Endothelial cell (in vitro differentiated cells): ENCODE measurements around the gene SLC26A9. TPM values are rescaled to one million over a fixed set of nuclear protein-coding genes. Genes with fewer than 3 reads are reported as not detected.
A peak's percentile ranks its signal among the peaks of the same experiment; 100 is the strongest.
"Not testable (repeated sequence)": the region's sequence is repeated elsewhere in the genome, so short reads cannot be mapped to it uniquely, and the experiment has no call there.

Experiments used
- DNase-seq: peaks from one replicate; pipeline ENCODE4 v3.0.0; 2021; ENCODE audit warnings: low spot score
- H3K27ac Mint-ChIP-seq: one replicate; pipeline ENCODE4 v1.8.0; 2021; ENCODE audit warnings: mixed read lengths, inconsistent platforms; ENCODE audit not compliant: unreplicated experiment
- H3K27me3 Mint-ChIP-seq: one replicate; pipeline ENCODE4 v1.8.0; 2021; ENCODE audit warnings: mild to moderate bottlenecking, moderate library complexity, mixed read lengths, inconsistent platforms; ENCODE audit not compliant: unreplicated experiment
- H3K36me3 Mint-ChIP-seq: one replicate; pipeline ENCODE4 v1.8.0; 2021; ENCODE audit warnings: mild to moderate bottlenecking, low read depth, mixed read lengths, inconsistent platforms; ENCODE audit not compliant: unreplicated experiment
- H3K4me1 Mint-ChIP-seq: one replicate; pipeline ENCODE4 v1.8.0; 2021; ENCODE audit warnings: mild to moderate bottlenecking, mixed read lengths, inconsistent platforms; ENCODE audit not compliant: unreplicated experiment
- H3K4me3 Mint-ChIP-seq: one replicate; pipeline ENCODE4 v1.8.0; 2021; ENCODE audit warnings: mild to moderate bottlenecking, mixed read lengths, inconsistent platforms; ENCODE audit not compliant: unreplicated experiment
- H3K9me3 Mint-ChIP-seq: one replicate; pipeline ENCODE4 v1.8.0; 2021; ENCODE audit warnings: mixed read lengths, inconsistent platforms; ENCODE audit not compliant: unreplicated experiment
- CTCF ChIP-seq: fragments of 200-600 bp; sonication (generic); IDR thresholded peaks from one replicate; pipeline ENCODE4 v1.5.0; 2021; ENCODE audit warnings: antibody characterized with exemption; ENCODE audit not compliant: unreplicated experiment
- total RNA-seq: library from RNA; stranded (reverse); fragmentation: NEBNext Ultra II Directional; extraction: Animal tissue kit (Norgen Biotek cat#: 25700); gene quantifications from one replicate; pipeline ENCODE4 v1.2.1, GENCODE V29; 2021; ENCODE audit not compliant: unreplicated experiment

Gene SLC26A9
- total RNA-seq, 1 donor from 2014 or later = not detected

- Mint-ChIP-seq H3K27me3 (peaks cover 4% of the 10 kb centered on the region), H3K4me3 (no peak overlapping the region), H3K4me1 (peaks cover 3% of the 10 kb centered on the region), H3K27ac (no peak overlapping the region), H3K9me3 (no peaks in the 10 kb centered on the region), H3K36me3 (no peaks in the 10 kb centered on the region)
- DNase-seq = no peak
- no peak for TF ChIP-seq CTCF
Observed at GRCh38 chr1:205915354-205915990, 27.8 kb downstream of the SLC26A9 start.

GRCh38 chr1:205914730-205915129 is 28.5 kb downstream of the SLC26A9 start:
- H3K4me3 Mint-ChIP-seq = no peak overlapping the region
- no peak for DNase-seq
- H3K36me3 Mint-ChIP-seq = no peaks in the 10 kb centered on the region
- H3K27me3 Mint-ChIP-seq = peaks cover 4% of the 10 kb centered on the region
- H3K9me3 Mint-ChIP-seq = no peaks in the 10 kb centered on the region
- H3K4me1 Mint-ChIP-seq = peaks cover 3% of the 10 kb centered on the region
- no peak overlapping the region for H3K27ac Mint-ChIP-seq
- TF ChIP-seq CTCF = no peak

DNA sequence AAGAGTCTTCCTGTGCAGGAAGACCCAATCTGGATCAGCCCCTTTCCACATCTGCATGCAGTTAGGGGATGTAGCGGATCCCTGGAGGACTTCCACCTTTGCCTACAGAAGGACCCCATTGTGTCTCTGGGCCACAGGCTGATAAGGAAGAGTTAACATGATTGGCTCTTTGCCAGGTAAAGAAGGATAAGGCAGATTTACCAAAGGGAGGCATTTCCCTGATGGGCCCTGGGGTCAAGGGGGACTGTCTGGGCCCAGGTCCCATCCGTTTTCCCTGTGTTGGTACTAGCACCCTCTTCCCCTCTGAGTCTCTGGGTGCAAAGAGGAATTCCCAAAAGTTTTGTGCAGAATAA is 29.1 kb downstream of the SLC26A9 start:
- H3K27ac Mint-ChIP-seq = no peak overlapping the region
- no peak overlapping the region for H3K4me3 Mint-ChIP-seq
- no peaks in the 10 kb centered on the region for H3K36me3 Mint-ChIP-seq
- peaks cover 3% of the 10 kb centered on the region for H3K4me1 Mint-ChIP-seq
- no peak for TF ChIP-seq CTCF
- peaks cover 4% of the 10 kb centered on the region for H3K27me3 Mint-ChIP-seq
- no peak for DNase-seq
- H3K9me3 Mint-ChIP-seq = no peaks in the 10 kb centered on the region

DNA sequence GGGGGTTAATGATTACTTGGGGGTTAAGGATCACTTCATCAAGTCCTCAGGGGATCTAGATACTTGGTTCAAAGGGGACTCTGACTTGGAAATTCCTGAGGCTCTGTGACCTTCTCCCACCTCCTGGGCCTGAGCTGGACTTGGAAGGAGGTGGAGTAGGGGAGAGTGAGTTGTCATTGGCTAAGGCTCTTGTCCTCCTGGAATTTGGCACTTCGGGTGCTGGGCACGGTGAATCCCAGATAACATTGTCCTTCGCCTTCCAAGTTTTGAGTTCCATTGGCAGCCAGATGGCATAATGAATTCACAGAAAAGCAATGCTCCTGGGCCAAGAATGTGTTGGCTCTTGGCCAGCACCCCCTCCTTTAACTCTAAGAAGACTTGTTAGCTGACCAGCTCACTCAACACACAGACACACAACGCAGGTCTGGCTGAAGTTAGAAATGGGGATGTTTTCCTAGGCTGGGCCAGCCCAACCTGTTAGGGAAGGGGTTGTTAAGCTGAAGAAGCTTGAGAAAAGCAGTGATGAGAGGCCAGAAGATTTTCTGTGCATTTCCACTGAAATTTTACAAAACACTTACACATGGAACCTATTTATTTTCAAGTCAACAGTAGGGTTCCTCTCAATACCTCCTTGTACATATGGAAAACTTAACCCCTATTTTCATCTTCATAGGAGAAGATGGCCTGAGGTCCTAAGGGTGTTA is 29.7 kb downstream of the SLC26A9 start:
- Mint-ChIP-seq H3K27me3 (peaks cover 4% of the 10 kb centered on the region), H3K36me3 (no peaks in the 10 kb centered on the region), H3K9me3 (no peaks in the 10 kb centered on the region), H3K4me1 (peaks cover 3% of the 10 kb centered on the region), H3K4me3 (no peak overlapping the region), H3K27ac (no peak overlapping the region)
- no peak for TF ChIP-seq CTCF
- no peak for DNase-seq

- no peaks in the 10 kb centered on the region for H3K9me3 Mint-ChIP-seq
- H3K4me1 Mint-ChIP-seq = no peaks in the 10 kb centered on the region
- H3K4me3 Mint-ChIP-seq = no peak overlapping the region
- H3K27ac Mint-ChIP-seq = no peak overlapping the region
- peak; percentile 70 for TF ChIP-seq CTCF
- H3K36me3 Mint-ChIP-seq = no peaks in the 10 kb centered on the region
- DNase-seq = peak; percentile 56
- peaks cover 3% of the 10 kb centered on the region for H3K27me3 Mint-ChIP-seq
Observed at GRCh38 chr1:205907794-205908193, 35.5 kb downstream of the SLC26A9 start.

- not testable (repeated sequence) for H3K9me3 Mint-ChIP-seq, H3K27ac Mint-ChIP-seq, H3K4me1 Mint-ChIP-seq, H3K27me3 Mint-ChIP-seq, H3K36me3 Mint-ChIP-seq, H3K4me3 Mint-ChIP-seq, DNase-seq
Observed at GRCh38 chr1:205905095-205905494, 38.2 kb downstream of the SLC26A9 start.
